ENCODE results near the gene TMEM92.

DNA sequence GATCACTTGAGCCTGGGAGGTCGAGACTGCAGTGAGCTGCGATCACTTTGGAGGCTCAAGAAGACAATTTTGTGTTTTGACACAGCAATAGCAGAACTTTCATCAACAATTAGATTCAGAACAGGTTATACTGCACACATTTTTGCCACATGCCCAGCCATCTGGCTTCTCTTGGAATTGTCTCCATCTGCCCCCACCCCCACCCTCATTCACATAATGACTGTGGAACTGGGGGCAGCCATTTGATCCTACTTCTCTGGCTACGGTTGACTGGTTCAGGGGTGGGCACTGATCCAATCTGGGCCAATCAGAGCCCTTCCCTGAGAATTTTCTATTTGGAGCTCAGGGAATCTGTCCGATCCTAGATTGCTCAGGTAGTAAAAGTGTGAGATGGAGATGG lies 14.0 kb downstream of the TMEM92 start:
- TF ChIP-seq, protein P1, sequence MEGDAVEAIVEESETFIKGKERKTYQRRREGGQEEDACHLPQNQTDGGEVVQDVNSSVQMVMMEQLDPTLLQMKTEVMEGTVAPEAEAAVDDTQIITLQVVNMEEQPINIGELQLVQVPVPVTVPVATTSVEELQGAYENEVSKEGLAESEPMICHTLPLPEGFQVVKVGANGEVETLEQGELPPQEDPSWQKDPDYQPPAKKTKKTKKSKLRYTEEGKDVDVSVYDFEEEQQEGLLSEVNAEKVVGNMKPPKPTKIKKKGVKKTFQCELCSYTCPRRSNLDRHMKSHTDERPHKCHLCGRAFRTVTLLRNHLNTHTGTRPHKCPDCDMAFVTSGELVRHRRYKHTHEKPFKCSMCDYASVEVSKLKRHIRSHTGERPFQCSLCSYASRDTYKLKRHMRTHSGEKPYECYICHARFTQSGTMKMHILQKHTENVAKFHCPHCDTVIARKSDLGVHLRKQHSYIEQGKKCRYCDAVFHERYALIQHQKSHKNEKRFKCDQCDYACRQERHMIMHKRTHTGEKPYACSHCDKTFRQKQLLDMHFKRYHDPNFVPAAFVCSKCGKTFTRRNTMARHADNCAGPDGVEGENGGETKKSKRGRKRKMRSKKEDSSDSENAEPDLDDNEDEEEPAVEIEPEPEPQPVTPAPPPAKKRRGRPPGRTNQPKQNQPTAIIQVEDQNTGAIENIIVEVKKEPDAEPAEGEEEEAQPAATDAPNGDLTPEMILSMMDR (IDR thresholded peaks at IDR 0.05): no peak
- TF ChIP-seq EZH2 (IDR thresholded peaks at IDR 0.05): no peak

Data from neural progenitor cell (in vitro differentiated cells).